ENCODE data around the gene CDH4.

Gene CDH4

GRCh38 chr20:61758564-61759200, 506.6 kb downstream of the CDH4 start:
- no peak for TF ChIP-seq CTCF (conservative IDR thresholded peaks at IDR 0.05; ENCODE audit: low read depth)
- ChIA-PET POLR2A (ENCODE audit: low non-redundant PET) (no interaction called here), CTCF (no interaction called here)
- DNase-seq (ENCODE audit: low spot score), result no peak
- H3K27ac ChIP-seq, result no peak overlapping the region

- POLR2A ChIA-PET (ENCODE audit: low non-redundant PET), result no interaction called here
Observed at GRCh38 chr20:61759286-61760065, 507.4 kb downstream of the CDH4 start.

GRCh38 chr20:61760321-61760720, 508.3 kb downstream of the CDH4 start:
- no peak for TF ChIP-seq CTCF (conservative IDR thresholded peaks at IDR 0.05; ENCODE audit: low read depth)
- no peak overlapping the region for H3K27ac ChIP-seq
- no peak for DNase-seq (ENCODE audit: low spot score)
- ChIA-PET CTCF (interaction anchor here (0.6 kb wide), 1 partner anchor 37 kb away, joined by 3 read pairs; no protein-coding TSS in a partner anchor), POLR2A (ENCODE audit: low non-redundant PET) (no interaction called here)

More at GRCh38 chr20:61759286-61760065, 507.4 kb downstream of the CDH4 start:
- no peak overlapping the region for H3K27ac ChIP-seq
- TF ChIP-seq CTCF (conservative IDR thresholded peaks at IDR 0.05; ENCODE audit: low read depth), result no peak
- CTCF ChIA-PET, result interaction anchor here (0.6 kb wide), 1 partner anchor 36 kb away, joined by 3 read pairs; no protein-coding TSS in a partner anchor
- DNase-seq (ENCODE audit: low spot score), result no peak

GRCh38 chr20:61760731-61761130, 508.7 kb downstream of the CDH4 start:
- ChIA-PET CTCF (no interaction called here), POLR2A (ENCODE audit: low non-redundant PET) (no interaction called here)
- no peak overlapping the region for H3K27ac ChIP-seq
- DNase-seq (ENCODE audit: low spot score), result no peak
- TF ChIP-seq CTCF (conservative IDR thresholded peaks at IDR 0.05; ENCODE audit: low read depth), result no peak

- H3K27ac ChIP-seq, result no peak overlapping the region
- POLR2A ChIA-PET (ENCODE audit: low non-redundant PET), result no interaction called here
- CTCF ChIA-PET, result no interaction called here
- no peak for DNase-seq (ENCODE audit: low spot score)
- TF ChIP-seq CTCF (conservative IDR thresholded peaks at IDR 0.05; ENCODE audit: low read depth), result no peak
Observed at GRCh38 chr20:61761453-61762166, 509.5 kb downstream of the CDH4 start.

GRCh38 chr20:61762167-61762710, 510.2 kb downstream of the CDH4 start:
- CTCF ChIA-PET, result interaction anchor here (0.8 kb wide), 1 partner anchor 134 kb away, joined by 4 read pairs; no protein-coding TSS in a partner anchor
- no peak overlapping the region for H3K27ac ChIP-seq
- no peak for TF ChIP-seq CTCF (conservative IDR thresholded peaks at IDR 0.05; ENCODE audit: low read depth)
- POLR2A ChIA-PET (ENCODE audit: low non-redundant PET), result no interaction called here
- no peak for DNase-seq (ENCODE audit: low spot score)
